Jurkat, Clone E6-1 (cell line): ENCODE results near the gene PLCE1. TPM values are rescaled to one million over a fixed set of nuclear protein-coding genes. Genes with fewer than 3 reads are reported as not detected.
"Not testable (repeated sequence)": the region's sequence is repeated elsewhere in the genome, so short reads cannot be mapped to it uniquely, and the experiment has no call there.

Experiments used
- DNase-seq: peaks from one replicate; pipeline ENCODE4 v3.0.0-alpha.2; 2011; ENCODE audit warnings: low read depth, low spot score
- H3K4me3 ChIP-seq: 2 replicates; pipeline ENCODE4 v1.5.1; 2011; ENCODE audit warnings: mild to moderate bottlenecking, low read length, control low read depth, moderate library complexity
- polyA plus RNA-seq: library from polyadenylated mRNA; unstranded; fragments of >200 nt; gene quantifications from one replicate; pipeline ENCODE4 v1.2.1, GENCODE V29; 2012; ENCODE audit warnings: missing spikeins; ENCODE audit not compliant: insufficient read length, insufficient read depth

Gene PLCE1
- 0.15 TPM for polyA plus RNA-seq

DNA sequence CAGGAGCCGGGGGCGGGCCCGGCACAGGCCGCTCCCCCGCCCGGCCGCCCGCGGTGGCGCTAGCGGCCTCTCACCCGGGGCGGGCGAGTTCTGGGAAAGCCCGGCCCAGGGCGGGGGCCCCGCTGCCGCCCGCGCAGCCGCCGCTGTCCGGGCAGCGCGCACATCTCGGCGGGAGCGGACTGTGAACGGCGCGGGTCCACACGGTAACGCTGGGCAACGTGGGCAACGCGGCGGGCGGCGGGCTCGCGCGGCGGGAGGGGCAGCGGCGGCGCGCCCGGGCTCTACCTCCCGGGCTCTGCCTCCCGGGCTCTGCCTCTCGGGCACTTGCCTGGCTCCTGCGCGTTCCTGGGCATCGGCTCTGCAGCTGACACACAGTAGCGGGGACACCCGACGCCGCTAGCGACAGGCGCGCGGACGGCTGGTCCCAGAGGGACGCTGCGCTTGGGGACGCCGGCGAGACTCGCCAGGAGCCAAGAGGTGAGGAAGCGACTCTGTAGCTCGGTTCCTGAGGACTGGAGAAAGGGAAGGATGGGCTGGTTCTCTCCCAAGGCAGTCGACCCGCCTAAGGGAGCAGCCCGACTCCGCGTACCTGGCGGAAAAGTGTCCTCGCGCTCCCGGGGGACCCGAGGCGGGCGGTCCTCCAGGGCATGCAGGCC lies at the start of gene PLCE1:
Gene PLCE1 (plus strand): TSS at position 150 of the 656 bp plus-strand sequence. CDS start 37,116 bp downstream, outside the sequence.
- no peak for DNase-seq
- H3K4me3 ChIP-seq, result no peak within 1 kb of the TSS

DNA sequence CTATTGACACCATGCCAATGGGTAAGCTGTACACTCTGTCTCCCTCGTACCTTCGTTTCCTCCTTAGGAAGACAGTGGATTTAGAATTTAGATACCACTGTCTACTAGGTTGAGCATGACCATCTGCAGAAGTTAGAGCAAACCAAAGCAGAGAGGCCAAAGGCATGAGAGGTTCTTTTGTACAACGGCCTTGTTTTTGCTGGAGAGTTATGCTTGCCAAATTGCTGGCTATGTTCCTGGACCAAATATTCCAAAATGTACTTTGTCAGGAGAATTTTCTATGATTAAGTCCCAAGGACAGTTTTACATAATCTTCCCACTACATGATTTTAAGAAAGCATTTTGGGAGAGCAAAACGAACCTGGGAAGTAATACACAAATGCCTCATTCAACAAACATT lies 47.9 kb upstream of the PLCE1 start:
- H3K4me3 ChIP-seq, result no peak overlapping the region
- DNase-seq, result no peak

DNA sequence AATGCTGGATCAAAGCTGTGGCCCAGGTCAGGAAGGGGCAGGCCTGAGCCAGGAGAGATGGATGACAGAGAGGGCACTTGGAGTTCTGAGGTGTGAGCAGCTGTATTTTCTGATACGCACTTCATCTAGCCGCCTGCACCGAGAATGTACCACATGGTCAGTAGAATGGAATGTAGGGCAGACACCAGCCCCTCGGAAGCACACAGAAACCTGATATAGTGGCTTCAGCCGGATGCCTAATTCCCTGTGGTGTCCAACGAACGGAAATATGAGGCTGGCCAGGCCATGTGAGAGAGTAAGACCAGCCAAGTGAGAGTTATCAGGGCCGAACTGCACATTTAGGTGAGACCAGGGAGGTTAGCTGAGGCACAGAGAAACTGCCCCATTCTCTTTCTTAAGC lies 46.7 kb upstream of the PLCE1 start:
- H3K4me3 ChIP-seq, result no peak overlapping the region
- DNase-seq, result no peak

DNA sequence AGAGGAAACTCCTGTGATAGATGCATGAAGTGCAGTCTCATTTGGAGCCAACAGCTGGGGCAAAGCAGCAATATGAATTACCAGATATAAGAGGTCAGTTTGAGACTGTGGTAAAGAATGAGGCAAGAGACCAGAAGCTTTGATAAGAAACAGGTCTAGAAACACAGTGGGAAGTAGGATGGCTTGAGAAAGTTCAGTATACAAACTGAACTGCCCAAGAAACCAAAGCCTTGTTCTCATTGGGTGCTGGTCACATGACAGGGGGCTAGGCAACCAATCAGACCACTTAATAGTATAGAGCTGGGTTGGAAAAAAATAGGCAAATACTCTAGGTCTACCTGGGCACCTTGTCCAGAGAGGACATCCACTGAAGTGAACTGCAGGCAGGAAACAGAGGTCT lies 46.2 kb upstream of the PLCE1 start:
- no peak for DNase-seq
- no peak overlapping the region for H3K4me3 ChIP-seq

DNA sequence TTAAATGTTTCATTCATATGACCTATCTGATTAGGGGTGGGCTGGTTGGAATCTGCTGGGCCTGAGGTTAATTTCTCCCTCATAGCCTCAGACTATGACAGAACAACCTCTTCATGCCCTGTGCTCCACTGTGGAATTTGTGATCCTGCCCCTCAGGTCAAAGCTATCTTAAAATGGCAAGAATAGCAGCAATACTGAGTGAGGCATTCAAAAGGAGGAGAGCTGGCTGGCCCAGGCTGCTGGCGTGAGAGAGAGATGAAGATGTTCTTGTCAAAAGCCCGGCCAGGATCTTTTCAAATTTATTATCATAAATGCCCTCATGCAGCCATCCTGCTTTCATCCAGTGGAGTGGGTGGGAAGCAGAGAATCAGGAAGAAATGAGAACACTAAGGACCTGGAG lies 41.8 kb upstream of the PLCE1 start:
- no peak overlapping the region for H3K4me3 ChIP-seq
- no peak for DNase-seq

DNA sequence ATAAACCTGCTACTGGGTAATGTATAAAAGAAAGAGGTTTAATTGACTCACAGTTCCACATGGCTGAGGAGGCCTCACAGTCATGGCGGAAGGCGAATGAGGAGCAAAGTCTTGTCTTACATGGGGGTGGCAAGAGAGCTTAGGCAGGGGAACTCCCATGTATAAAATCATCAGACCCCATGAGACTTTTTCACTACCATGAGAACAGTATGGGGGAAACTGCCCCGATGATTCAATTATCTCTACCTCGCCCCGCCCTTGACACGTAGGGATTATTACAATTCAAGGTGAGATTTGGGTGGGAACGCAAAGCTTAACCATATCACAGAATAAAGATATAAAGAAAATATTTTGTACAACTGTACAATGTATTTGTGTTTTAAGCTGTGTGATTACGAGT lies 39.4 kb upstream of the PLCE1 start:
- no peak for DNase-seq
- H3K4me3 ChIP-seq, result no peak overlapping the region

DNA sequence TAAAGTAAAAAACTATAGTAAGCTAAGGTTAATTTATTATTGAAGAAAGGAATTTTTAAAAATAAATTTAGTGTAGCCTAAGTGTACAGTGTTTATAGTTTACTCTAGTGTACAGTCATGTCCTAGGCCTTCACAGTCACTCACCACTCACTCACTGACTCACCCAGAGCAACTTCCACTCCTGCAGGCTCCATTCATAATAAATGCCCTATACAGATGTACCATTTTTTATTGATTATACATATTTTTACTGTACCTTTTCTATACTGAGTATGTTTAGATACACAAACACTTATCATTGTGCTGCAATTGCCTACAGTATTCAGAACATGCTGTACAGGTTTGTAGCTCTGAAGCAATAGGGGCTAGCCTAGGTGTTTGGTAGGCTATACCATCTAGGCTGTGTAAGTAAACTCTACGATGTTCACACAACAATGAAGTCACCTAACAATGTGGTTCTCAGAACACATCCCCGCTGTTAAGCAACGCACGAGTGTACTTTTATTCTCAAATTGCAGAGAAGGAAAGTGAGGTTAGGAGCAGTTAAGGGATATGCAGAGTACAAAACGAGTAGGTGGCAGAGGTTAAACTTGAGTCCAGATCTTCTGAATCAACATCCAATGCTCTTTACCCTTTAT lies 38.9 kb upstream of the PLCE1 start:
- no peak for DNase-seq
- no peak overlapping the region for H3K4me3 ChIP-seq

DNA sequence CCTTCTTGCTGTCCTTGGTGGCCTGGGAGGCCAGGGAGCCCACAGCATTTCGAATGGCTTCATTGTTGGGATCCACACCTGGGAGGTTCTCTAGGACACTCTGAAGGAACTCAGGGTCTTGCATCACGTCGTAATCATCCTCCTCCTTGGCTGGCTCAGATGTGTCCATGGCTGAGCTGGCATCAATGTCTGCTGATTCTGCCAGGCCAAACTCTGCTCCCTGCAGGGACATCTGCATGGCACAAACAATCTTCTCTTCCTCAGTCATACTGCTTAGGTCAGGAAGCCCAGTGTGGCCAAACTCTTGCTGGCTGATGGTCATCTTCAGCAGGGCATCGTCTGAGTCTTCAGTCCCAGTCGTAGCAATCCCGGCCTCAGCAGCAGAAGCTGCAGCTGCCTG lies 34.9 kb upstream of the PLCE1 start:
- no peak for DNase-seq
- H3K4me3 ChIP-seq, result no peak overlapping the region

DNA sequence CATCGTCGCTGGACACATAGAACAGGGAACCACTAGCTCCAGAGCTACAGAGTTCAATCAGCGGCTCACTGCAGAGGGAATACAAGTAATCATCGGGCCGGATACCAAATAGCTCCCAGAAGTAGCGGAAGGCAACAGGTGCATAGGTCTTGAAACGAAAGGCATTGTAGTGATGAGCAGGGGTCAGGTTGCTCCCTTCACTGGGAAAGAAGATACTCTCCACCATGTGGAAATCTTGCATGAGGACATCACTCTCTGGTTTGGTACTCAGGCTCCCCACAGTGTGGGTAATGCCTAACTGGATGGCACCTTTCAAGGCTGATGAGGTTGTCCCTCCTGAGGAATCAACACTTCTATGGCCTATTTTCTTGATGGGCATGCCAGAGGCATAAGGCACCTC lies 32.7 kb upstream of the PLCE1 start:
- not testable (repeated sequence) for DNase-seq, H3K4me3 ChIP-seq

DNA sequence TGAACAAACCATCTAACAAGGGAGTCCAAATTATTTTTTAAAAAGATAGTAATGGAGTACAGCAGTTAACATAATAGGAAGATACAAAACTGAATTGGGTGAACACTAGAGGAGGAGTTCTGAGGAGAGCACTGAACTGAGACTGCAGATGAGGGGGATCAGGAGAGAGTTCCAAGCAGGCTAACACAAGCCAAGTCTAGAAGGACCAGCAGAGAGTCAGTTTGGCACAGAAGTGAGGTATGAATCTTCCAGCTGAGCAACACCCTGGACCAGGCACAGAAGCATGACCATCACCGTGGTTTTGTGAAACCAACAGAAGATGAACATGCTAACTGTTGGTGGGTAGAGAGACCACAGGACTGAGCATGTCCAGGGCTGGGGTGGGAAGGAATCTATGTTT lies 30.8 kb upstream of the PLCE1 start:
- no peak overlapping the region for H3K4me3 ChIP-seq
- no peak for DNase-seq

DNA sequence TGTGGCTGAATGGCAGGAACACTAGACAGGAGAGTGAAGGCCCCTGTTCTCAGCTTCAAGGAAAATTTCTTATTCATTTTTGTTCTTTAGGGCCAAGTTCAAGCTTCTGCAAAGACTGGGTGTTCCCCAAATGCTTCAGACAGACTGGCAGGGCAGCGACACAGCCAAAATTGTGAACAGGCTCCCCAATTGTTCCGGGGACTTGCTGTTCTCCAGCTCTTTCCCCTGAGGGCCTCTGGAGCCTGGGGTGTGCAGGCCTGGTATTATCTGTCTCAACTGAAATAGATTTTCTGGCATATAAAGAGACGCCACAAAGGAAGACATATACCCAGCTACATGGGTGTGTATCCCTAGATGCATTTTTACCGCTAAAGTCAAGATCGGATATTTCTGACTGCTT lies 30.3 kb upstream of the PLCE1 start:
- H3K4me3 ChIP-seq, result no peak overlapping the region
- no peak for DNase-seq

DNA sequence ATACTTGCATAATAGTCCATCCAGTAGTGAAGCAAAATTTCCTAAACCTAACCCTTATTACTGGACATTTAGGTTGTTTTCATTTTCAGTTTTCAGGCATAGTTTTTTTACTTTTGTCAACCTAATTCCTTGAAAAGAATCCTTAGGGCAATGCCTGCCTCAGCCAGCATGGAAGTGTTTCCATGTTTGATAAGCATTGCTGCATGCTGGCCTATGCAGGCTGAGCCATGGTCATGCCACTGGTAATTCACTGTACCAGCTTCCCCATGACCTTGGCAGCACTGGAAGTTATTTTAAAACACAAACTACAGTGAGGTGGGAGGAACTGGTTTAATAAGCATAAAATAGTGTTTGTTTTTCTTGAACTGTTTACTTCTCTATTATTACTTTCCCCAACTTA lies 27.8 kb upstream of the PLCE1 start:
- no peak overlapping the region for H3K4me3 ChIP-seq
- no peak for DNase-seq

DNA sequence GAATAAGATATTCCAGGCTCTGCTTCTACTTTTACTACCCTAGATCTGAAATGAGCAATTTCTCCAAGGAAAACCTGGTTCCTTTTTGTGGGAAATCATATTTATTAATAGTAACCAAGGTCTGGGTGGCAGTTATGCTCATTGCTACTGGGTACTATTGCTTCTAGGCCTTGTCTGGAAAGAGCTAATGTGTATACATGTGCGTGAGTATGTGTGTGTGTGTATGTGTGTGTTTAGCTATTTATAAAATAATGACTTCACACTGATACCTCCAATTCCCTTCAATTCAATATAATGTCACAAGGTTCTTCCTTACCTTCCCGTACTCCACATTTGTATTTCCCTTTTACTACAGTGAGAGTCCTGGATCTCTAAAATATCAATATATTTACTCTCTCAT lies 26.0 kb upstream of the PLCE1 start:
- H3K4me3 ChIP-seq, result no peak overlapping the region
- no peak for DNase-seq

DNA sequence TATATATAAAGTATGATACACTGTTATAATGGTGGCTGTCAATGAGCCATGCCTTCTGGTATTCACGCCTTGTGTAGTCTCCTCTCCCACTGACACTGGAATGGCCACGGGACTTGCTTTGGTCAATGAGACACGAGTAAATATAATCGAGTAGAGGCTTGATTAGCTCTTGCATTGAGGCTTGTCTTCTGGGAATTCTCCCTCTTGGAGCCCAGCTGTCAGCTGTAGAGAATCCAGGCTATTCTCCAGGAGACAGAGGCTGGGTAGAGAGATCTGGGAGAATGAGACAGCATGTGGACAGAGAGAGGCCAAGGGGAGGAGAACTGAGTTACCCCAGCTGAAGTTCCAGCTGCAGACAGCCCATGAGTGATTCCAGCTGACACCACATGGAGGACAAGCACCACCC lies 25.2 kb upstream of the PLCE1 start:
- no peak overlapping the region for H3K4me3 ChIP-seq

DNA sequence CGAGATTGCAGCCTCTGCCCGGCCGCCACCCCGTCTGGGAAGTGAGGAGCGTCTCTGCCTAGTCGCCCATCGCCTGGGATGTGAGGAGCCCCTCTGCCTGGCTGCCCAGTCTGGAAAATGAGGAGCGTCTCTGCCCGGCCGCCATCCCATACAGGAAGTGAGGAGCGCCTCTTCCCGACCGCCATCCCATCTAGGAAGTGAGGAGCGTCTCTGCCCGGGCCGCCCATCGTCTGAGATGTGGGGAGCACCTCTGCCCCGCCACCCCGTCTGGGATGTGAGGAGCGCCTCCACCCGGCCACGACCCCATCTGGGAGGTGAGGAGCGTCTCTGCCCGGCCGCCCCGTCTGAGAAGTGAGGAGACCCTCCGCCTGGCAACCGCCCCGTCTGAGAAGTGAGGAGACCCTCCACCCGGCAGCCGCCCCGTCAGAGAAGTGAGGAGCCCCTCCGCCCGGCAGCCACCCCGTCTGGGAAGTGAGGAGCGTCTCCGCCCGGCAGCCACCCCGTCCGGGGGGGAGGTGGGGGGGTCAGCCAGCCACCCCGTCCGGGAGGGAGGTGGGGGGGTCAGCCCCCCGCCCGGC lies 23.2 kb upstream of the PLCE1 start:
- H3K4me3 ChIP-seq, DNase-seq: not testable (repeated sequence)

More for the DNA sequence above, 25.2 kb upstream of the PLCE1 start:
- DNase-seq, result no peak

DNA sequence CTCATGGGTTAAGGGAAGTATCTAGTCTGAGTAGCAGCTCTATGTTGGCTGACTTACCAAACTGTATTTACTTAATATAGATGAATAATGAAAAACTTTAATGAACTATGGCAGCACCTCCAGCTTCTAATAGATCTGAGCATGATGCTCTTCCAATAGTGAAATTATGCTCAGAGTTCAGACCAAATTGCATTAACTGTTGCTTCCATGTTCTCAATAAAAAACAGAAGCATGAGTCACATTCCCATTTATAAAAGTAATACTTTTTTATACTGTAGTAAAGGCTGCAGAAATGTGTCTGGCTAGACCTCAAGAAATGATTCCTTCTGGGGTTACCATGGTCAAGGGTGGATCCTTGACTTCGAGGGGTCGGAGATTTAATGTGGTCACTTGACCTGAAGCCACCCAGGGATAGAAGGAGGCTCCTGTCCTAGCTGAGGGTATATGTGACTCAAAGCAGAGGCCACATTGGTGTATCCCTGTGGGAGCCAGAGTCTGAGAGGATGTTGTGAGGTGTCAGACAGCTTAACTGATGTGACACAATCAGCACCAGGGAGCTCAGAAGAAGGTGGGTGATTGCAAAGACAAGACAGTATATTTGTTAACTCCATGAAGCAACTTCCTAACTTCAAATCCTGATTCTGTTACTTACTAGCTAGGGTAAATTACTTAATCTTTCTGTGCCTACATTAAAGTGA lies 19.8 kb upstream of the PLCE1 start:
- H3K4me3 ChIP-seq, result no peak overlapping the region
- DNase-seq, result no peak

DNA sequence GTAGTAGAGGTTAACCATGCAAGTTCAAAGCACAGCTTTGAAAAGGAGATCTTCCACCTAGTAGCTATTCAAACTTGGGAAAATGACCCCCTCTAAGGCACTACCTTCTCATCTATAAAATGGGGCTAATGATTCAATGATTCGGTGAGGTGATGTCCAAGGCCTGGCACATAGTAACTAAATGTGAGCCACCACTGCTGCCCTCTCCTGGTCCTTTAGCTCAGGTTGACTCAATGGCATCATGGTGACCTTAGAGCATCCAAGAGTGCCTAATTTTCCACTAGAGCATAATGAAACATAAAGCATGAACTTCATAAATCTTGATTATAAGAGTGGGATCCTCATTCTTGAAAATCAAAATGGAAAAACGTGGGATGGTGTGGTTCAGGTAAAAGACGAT lies 16.3 kb upstream of the PLCE1 start:
- H3K4me3 ChIP-seq, result no peak overlapping the region

DNA sequence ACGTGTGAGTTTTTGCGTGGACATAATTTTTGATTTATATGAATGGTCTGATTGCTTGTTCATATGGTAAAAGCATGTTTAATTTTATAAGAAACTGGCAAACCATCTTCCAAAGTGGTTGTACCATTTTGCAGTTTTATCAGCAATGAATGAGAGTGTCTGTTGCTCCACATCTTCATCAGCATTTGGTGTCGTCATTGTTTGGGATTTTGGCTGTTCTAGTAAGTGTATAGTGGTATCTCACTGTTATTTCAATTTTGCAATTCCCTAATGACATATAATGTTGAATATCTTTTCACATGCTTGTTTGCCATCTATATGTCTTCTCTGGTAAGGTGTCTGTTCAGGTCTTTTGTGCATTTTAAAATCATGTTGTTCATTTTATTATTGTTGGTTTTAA lies 13.2 kb upstream of the PLCE1 start:
- H3K4me3 ChIP-seq, result no peak overlapping the region
- DNase-seq, result no peak

More for the DNA sequence above, 16.3 kb upstream of the PLCE1 start:
- DNase-seq, result no peak

DNA sequence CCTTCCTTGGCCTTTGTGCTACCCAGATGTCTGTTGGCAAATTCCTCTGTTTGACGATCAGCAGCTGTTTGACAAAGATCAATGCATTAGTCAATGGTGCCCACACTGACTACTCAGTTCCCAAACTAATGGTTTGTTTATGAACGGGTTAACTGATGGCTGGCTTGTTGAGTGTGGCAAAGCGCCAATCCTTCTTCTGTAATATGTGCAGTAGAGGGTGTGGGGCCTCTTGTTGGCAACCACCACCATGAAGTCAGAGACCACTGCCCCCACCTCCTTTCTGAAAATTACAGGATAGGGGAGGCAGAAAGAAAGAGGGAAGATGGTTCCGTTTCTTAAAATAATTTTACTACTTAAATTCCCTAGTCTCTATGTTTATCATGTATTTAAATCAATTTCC lies 2.6 kb upstream of the PLCE1 start:
- no peak for DNase-seq
- no peak overlapping the region for H3K4me3 ChIP-seq

DNA sequence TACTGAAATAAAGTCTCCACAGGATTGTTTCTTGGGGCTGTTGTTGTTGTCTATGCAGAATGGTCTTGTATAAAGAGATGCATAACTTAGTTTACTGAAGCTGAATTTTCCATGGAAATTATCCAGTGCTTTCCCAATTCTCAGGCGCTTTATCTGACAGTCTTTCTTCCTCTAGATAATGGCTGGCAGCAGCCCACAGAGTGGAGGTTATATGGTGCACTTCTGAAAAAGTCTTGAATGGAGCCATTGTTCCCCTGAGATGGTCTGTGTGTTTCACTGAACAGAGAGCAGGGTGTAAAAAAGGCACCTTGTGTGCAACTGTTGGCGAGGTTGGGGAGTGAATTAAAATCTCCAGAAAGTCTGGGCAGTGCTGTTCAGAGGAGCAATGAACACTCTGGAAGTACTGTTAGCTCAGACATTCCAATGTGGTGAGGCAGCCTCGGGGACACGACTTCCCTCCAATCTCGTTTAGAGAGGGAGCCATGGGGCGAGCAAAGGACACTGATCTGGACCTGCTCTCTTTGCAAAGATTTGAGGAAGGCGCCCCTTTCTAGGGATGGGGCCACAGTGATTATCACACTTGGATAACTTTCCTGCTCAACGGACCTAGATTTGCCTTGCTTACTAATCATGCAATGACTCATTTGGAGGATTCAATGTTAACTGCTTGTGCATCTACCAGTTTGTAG lies 2.0 kb upstream of the PLCE1 start:
- no peak for DNase-seq
- no peak overlapping the region for H3K4me3 ChIP-seq
